Bone marrow (tissue), 2 donors: ENCODE data around the gene KLHL13.

Source experiments
- DNase-seq, 2 donors: peaks; one replicate each; lab custom pipeline; 2025; lab: John Stamatoyannopoulos, UW

The KLHL13 gene

DNA sequence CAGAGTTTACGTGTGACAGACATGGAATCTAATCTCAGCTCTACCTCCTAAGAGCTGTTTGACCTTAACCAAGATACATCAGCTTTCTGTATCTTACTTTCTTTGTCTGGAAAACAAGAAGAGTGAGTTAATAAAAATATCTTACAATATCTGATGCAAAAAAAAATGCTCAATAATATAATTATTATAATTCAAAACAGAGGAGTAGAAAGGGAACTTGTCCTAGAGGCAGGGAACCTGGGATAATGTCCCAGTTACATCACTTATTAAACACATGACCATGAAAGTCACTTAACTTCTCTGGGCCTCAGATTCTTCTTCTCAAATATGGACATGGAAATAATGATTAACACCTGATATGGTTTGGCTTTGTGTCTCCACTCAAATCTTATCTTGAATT, 256.1 kb downstream of the KLHL13 start:
- no peak for DNase-seq

DNA sequence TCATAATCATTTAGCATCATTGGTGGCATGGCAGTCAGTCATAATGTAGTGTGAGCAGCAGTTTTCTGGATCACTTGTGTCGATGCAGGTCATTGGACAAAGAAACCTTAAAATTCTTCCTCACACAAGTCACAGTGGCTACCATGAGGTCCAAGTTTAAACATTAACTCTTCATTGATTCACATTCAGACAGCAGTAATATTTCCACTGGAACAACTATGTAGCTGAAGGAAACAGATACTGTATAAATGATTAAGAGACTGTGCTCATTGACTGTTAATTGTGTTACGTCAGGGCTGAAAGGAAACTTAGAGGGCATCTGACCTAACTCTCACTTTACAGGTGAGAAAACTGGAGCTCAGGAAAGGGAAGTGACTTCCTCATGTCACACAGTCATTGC, 261.8 kb downstream of the KLHL13 start:
- DNase-seq = no peak

DNA sequence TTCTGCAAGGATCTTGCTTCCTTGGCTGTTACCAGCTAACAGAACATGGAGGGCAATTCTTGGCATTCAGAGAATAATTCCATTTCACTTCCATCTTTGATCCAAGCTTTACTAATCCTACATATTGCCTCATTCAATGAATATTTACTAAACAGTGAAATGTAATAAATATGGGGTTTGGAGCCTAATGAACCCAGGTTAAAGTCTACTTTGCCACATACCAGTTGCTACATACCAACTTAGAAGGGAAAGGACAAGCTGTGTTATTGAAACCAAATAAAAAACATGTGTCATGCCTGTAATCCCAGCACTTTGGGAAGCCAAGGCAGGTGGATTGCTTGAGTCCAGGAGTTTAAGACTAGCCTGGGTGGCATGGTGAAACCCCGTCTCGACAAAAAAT, 265.6 kb downstream of the KLHL13 start:
- DNase-seq = no peak
